Activated CD8-positive, alpha-beta memory T cell treated with anti-CD3 and anti-CD28 coated beads for 4 hours (primary cell): ENCODE measurements around the gene CFB.
A peak's percentile ranks its signal among the peaks of the same experiment; 100 is the strongest.

Experiments
- DNase-seq, 2 donors: peaks; one replicate each; pipeline ENCODE4 v3.0.0-alpha.2; 2020; ENCODE audit warnings: low read depth in 2 of 2

Gene CFB

GRCh38 chr6:31948753-31949413 lies 3.0 kb downstream of the CFB start:
- DNase-seq: no peak

- no peak for DNase-seq
Measured at GRCh38 chr6:31949926-31950548, 4.1 kb downstream of the CFB start.

- no peak for DNase-seq
Measured at GRCh38 chr6:31952140-31952805, 6.4 kb downstream of the CFB start.

GRCh38 chr6:31952890-31953289 lies 7.0 kb downstream of the CFB start:
- DNase-seq: no peak

- no peak for DNase-seq
Measured at GRCh38 chr6:31954511-31954910, 8.6 kb downstream of the CFB start.

GRCh38 chr6:31956796-31957195 lies 10.9 kb downstream of the CFB start:
- DNase-seq: no peak

- DNase-seq: no peak
Measured at GRCh38 chr6:31958412-31958740, 12.5 kb downstream of the CFB start.

GRCh38 chr6:31958741-31959739 lies 13.1 kb downstream of the CFB start, which contains the start of the genes NELFE and SKIC2:
TSS of gene NELFE (minus strand) at chr6:31958971. CDS start at chr6:31958446, 525 bp downstream.
TSS of gene SKIC2 (plus strand) at chr6:31959175. CDS start at chr6:31959193, 18 bp downstream.
- peak; percentile 97 for DNase-seq

GRCh38 chr6:31961616-31962015 lies 15.7 kb downstream of the CFB start:
- no peak for DNase-seq

- DNase-seq: no peak
Measured at GRCh38 chr6:31963921-31964320, 18.0 kb downstream of the CFB start.

- DNase-seq: no peak
Measured at GRCh38 chr6:31965700-31966099, 19.8 kb downstream of the CFB start.

- DNase-seq: no peak
Measured at GRCh38 chr6:31966506-31966905, 20.6 kb downstream of the CFB start.

- DNase-seq: no peak
Measured at GRCh38 chr6:31966997-31967925, 21.4 kb downstream of the CFB start.

- DNase-seq: no peak
Measured at GRCh38 chr6:31967926-31968320, 22.0 kb downstream of the CFB start.

GRCh38 chr6:31968326-31968725 lies 22.4 kb downstream of the CFB start:
- no peak for DNase-seq

- no peak for DNase-seq
Measured at GRCh38 chr6:31968791-31969711, 23.2 kb downstream of the CFB start.

- no peak for DNase-seq
Measured at GRCh38 chr6:31969712-31970603, 24.1 kb downstream of the CFB start.

GRCh38 chr6:31970604-31971271 lies 24.8 kb downstream of the CFB start:
- no peak for DNase-seq
